ENCODE results near the gene NCK1. TPM values are rescaled to one million over a fixed set of nuclear protein-coding genes. Genes with fewer than 3 reads are reported as not detected.

Gene NCK1
- total and polyA plus RNA-seq, 2 of the 13 experiments (the other 11 are each of a cell fraction or from before 2014, with no cell fraction given), result 14.7 to 30.4 TPM

DNA sequence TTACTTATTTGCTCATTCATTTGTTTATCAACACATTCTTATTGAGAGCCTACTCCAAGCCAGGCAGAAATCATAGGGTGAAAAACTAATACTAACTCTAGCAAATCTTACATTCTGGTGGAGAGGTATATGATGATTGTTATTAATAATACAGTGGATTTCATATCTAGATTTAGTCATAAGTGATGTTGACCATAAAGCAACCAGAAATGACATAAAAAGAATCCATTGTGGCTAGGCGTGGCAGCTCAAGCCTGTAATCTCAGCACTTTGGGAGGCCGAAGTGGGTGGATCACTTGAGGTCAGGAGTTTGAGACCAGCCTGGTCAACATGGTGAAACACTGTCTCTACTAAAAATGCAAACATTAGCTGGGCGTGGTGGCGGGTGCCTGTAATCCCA lies 69.6 kb downstream of the NCK1 start (continued):
- TF ChIP-seq ZNF709 (CRISPR knock-in tag; IDR thresholded peaks at IDR 0.05) (no peak), FOSL1 (CRISPR knock-in tag; IDR thresholded peaks at IDR 0.05; ENCODE audit: borderline replicate concordance) (no peak), ZNF430 (CRISPR knock-in tag; IDR thresholded peaks at IDR 0.05) (no peak)

DNA sequence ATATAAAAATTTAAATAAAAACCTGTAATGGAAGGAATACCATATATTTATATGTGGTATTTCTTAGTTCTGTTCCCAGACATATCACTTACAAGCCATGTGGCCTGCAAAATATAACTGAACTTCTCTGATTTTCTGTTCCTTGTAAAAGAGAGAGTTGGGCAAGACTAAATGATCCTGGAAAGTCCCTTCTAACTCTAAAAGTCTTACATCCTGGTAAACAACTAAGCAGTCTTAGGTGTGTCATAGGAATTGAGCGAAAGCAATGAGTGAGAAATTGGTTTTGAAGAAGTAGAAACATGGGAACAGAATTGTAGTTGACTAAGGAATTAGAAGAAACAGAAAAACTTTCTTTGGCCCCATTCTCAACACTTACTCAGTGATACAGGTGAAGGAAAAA lies 70.5 kb downstream of the NCK1 start:
- Histone ChIP-seq H3K27ac (ENCODE audit: extremely low read length, insufficient read depth, low read length) (no peak overlapping the region), H3K27me3 (ENCODE audit: control insufficient read depth in 1 of 2, insufficient read depth in 2 of 2, low read length in 2 of 2) (no peaks in the 10 kb centered on the region), H3K79me2 (ENCODE audit: insufficient read depth, low read length) (peaks cover 6% of the 10 kb centered on the region), H2AFZ (ENCODE audit: low read length) (no peak overlapping the region), H3K9ac (ENCODE audit: insufficient read depth, low read depth, low read length) (no peak overlapping the region), H4K20me1 (ENCODE audit: insufficient read depth, low read length) (no peaks in the 10 kb centered on the region), H3K4me2 (ENCODE audit: low read depth, low read length) (no peak overlapping the region), H3K9me3 (ENCODE audit: low read length) (0 out of 2 replicates have a peak, but pooled peaks cover 8% of the 10 kb centered on the region), H3K36me3 (replicated peaks in 1 of 2; ENCODE audit: control insufficient read depth in 1 of 2, insufficient read depth in 2 of 2, low read length in 2 of 2) (peaks cover 4 to 13% of the 10 kb centered on the region in 2 experiments; a peak in 3 of 5 replicates), H3K4me1 (ENCODE audit: insufficient read depth, low read length) (no peaks in the 10 kb centered on the region), H3K4me3 (replicated peaks in 1 of 3; ENCODE audit: insufficient read depth in 1 of 3, low read depth in 2 of 3, low read length in 3 of 3) (no peak overlapping the region)
- no peak for ATAC-seq
- BruUV-seq (replicated peaks), result no TSS peak
- no peak for FAIRE-seq
- no peak for DNase-seq (ENCODE audit: low spot score)
- no peak for TF ChIP-seq ZNF251 (CRISPR knock-in tag; IDR thresholded peaks at IDR 0.05)
- POLR2A ChIA-PET, result no interaction called here
- CTCF ChIA-PET (ENCODE audit: low intra/inter-chr PET ratio, low total read pairs), result no interaction called here
- in situ Hi-C loops (cut with HindIII; ENCODE audit: extremely low pct_ligation_motif_present, low pct_unique_long_range_greater_than_20kb) (no loop called here), intact Hi-C loops (cut with micrococcal nuclease; ENCODE audit: unreplicated experiment) (no loop called here)
- WGBS (ENCODE audit: low lambda C conversion rate), result 95% methylated on average over 1 of the region's 1 CpG

GRCh38 chr3:136932978-136933772 lies 71.2 kb downstream of the NCK1 start:
- in situ Hi-C loops (cut with HindIII; ENCODE audit: extremely low pct_ligation_motif_present, low pct_unique_long_range_greater_than_20kb) (no loop called here), intact Hi-C loops (cut with micrococcal nuclease; ENCODE audit: unreplicated experiment) (no loop called here)
- H3K9me3 ChIP-seq (ENCODE audit: low read length), result 0 out of 2 replicates have a peak, but pooled peaks cover 8% of the 10 kb centered on the region
- ChIA-PET CTCF (ENCODE audit: low intra/inter-chr PET ratio, low total read pairs) (no interaction called here), POLR2A (no interaction called here)
- ATAC-seq (no peak), DNase-seq (ENCODE audit: low spot score) (no peak), FAIRE-seq (no peak)
- no peaks in the 10 kb centered on the region for H3K27me3 ChIP-seq (ENCODE audit: control insufficient read depth in 1 of 2, insufficient read depth in 2 of 2, low read length in 2 of 2)
- H3K4me1 ChIP-seq (ENCODE audit: insufficient read depth, low read length), result peaks cover 4% of the 10 kb centered on the region; the same call in 1 of the 2 replicates
- peaks cover 6% of the 10 kb centered on the region for H3K79me2 ChIP-seq (ENCODE audit: insufficient read depth, low read length)
- no peaks in the 10 kb centered on the region for H4K20me1 ChIP-seq (ENCODE audit: insufficient read depth, low read length)
- H3K4me3 ChIP-seq (replicated peaks in 1 of 3; ENCODE audit: insufficient read depth in 1 of 3, low read depth in 2 of 3, low read length in 3 of 3), result no peak overlapping the region
- no peak overlapping the region for H3K9ac ChIP-seq (ENCODE audit: insufficient read depth, low read depth, low read length)
- WGBS (ENCODE audit: low lambda C conversion rate), result 77% methylated on average over 1 of the region's 1 CpG
- no peak overlapping the region for H2AFZ ChIP-seq (ENCODE audit: low read length)
- H3K4me2 ChIP-seq (ENCODE audit: low read depth, low read length), result no peak overlapping the region
- no peak overlapping the region for H3K27ac ChIP-seq (ENCODE audit: extremely low read length, insufficient read depth, low read length)
- BruUV-seq (replicated peaks), result no TSS peak
- H3K36me3 ChIP-seq (replicated peaks in 1 of 2; ENCODE audit: control insufficient read depth in 1 of 2, insufficient read depth in 2 of 2, low read length in 2 of 2), result peaks cover 3 to 9% of the 10 kb centered on the region in 2 experiments; a peak in 3 of 5 replicates
- TF ChIP-seq UBTF (CRISPR knock-in tag; IDR thresholded peaks at IDR 0.05), result no peak
- no peak for TF ChIP-seq ZNF496 (CRISPR knock-in tag; IDR thresholded peaks at IDR 0.05; ENCODE audit: insufficient replicate concordance)
- TF ChIP-seq ZKSCAN5 (CRISPR knock-in tag; IDR thresholded peaks at IDR 0.05), result no peak
- TF ChIP-seq ZSCAN20 (CRISPR knock-in tag; IDR thresholded peaks at IDR 0.05; ENCODE audit: borderline replicate concordance), result no peak
- TF ChIP-seq ZXDC (CRISPR knock-in tag; IDR thresholded peaks at IDR 0.05), result no peak
- TF ChIP-seq EED (CRISPR knock-in tag; IDR thresholded peaks at IDR 0.05), result no peak
- TF ChIP-seq NPAS2 (CRISPR knock-in tag; IDR thresholded peaks at IDR 0.05; ENCODE audit: borderline replicate concordance), result no peak
